ENCODE data around the gene GPALPP1. TPM values are rescaled to one million over a fixed set of nuclear protein-coding genes. Genes with fewer than 3 reads are reported as not detected.

The GPALPP1 gene
- total RNA-seq, 3 donors from 2014 or later: 19.2 to 23.5 (median 20.2) TPM

GRCh38 chr13:44978328-44978727 lies 11.0 kb upstream of the GPALPP1 start:
- DNase-seq (no peak), ATAC-seq (no peak)
- Histone ChIP-seq H3K36me3 (ENCODE audit: low read depth) (peaks cover 4% of the 10 kb centered on the region), H3K9me3 (no peaks in the 10 kb centered on the region), H3K4me3 (no peak overlapping the region), H3K4me1 (ENCODE audit: low read depth) (no peaks in the 10 kb centered on the region)
- intact Hi-C loops (cut with DNase I, micrococcal nuclease): no loop called here
- TF ChIP-seq, protein P1, sequence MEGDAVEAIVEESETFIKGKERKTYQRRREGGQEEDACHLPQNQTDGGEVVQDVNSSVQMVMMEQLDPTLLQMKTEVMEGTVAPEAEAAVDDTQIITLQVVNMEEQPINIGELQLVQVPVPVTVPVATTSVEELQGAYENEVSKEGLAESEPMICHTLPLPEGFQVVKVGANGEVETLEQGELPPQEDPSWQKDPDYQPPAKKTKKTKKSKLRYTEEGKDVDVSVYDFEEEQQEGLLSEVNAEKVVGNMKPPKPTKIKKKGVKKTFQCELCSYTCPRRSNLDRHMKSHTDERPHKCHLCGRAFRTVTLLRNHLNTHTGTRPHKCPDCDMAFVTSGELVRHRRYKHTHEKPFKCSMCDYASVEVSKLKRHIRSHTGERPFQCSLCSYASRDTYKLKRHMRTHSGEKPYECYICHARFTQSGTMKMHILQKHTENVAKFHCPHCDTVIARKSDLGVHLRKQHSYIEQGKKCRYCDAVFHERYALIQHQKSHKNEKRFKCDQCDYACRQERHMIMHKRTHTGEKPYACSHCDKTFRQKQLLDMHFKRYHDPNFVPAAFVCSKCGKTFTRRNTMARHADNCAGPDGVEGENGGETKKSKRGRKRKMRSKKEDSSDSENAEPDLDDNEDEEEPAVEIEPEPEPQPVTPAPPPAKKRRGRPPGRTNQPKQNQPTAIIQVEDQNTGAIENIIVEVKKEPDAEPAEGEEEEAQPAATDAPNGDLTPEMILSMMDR (IDR thresholded peaks at IDR 0.05): no peak

DNA sequence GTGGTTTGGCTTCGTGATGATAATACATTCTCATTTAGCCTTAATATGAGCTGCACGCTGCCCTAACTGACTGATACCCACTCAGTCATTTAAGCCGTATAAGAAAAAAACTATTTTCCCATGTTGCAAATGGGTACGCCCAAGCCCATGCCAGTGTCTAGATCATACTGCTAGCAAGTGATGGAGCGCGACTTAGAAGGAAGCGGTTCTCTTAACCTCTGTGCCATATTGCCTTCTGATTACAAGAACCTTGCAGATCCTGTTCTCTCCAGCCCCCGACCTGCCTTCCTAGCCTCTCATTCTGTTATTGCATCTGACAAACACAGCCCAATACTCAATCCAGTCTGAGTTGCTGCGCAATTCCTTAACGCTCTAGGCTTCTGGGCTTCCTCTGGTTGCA lies 603 bp downstream of the GPALPP1 start:
- ATAC-seq (peak; percentile 41), DNase-seq (peak in 1 of 3 donors; percentile 17)
- intact Hi-C loops (cut with DNase I, micrococcal nuclease): no loop called here
- Histone ChIP-seq H3K36me3 (ENCODE audit: low read depth) (no peaks in the 10 kb centered on the region), H3K4me1 (ENCODE audit: low read depth) (peaks cover 22% of the 10 kb centered on the region), H3K4me3 (peak overlapping the region; percentile 97), H3K9me3 (no peaks in the 10 kb centered on the region)
- TF ChIP-seq, protein P1 (IDR thresholded peaks at IDR 0.05): no peak

DNA sequence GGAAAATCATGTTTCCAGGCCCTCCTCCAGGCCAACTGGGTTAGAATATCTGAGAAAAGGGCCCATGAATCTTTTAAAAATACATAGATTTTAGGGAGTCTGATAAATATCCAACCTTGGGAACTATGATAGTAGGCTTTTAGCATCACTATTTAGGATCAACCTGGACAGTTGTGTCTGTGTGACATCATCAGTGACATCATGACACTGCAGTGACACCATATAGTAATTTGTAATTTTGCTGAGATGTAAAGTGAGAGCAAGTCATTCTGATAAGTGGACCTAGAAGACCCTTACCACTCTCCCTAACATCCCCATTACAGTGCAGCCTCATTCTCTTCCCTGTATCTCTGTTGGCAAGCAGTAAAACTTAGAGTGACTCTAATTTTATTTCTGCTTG lies 14.1 kb downstream of the GPALPP1 start:
- TF ChIP-seq, protein P1 (IDR thresholded peaks at IDR 0.05): no peak
- ATAC-seq (no peak), DNase-seq (no peak)
- Histone ChIP-seq H3K4me3 (no peak overlapping the region), H3K9me3 (no peaks in the 10 kb centered on the region), H3K36me3 (ENCODE audit: low read depth) (peaks cover 4% of the 10 kb centered on the region), H3K4me1 (ENCODE audit: low read depth) (peaks cover 3% of the 10 kb centered on the region)
- intact Hi-C loops (cut with DNase I, micrococcal nuclease): no loop called here

DNA sequence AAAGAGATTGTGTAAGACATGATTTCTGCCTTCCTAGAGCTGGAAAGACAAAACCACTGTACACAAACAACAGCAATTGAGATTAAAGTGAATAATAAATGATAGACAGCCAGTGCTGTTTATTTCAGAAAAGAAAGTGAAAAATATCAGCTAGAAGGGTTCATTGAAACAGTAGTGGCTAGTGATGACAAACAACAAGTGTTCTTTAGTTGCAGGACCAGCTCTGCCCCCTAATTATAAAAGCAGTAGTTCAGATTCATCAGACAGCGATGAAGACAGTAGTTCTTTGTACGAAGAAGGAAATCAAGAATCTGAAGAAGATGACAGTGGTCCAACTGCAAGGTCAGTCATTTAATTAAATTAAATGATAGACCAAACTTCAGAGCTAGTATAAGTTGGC lies 14.8 kb downstream of the GPALPP1 start:
- ATAC-seq (no peak), DNase-seq (no peak)
- intact Hi-C loops (cut with DNase I, micrococcal nuclease): no loop called here
- Histone ChIP-seq H3K9me3 (no peaks in the 10 kb centered on the region), H3K36me3 (ENCODE audit: low read depth) (peaks cover 4% of the 10 kb centered on the region), H3K4me1 (ENCODE audit: low read depth) (peaks cover 3% of the 10 kb centered on the region), H3K4me3 (no peak overlapping the region)
- TF ChIP-seq, protein P1 (IDR thresholded peaks at IDR 0.05): no peak

- TF ChIP-seq, protein P1 (IDR thresholded peaks at IDR 0.05): no peak
- Histone ChIP-seq H3K4me1 (ENCODE audit: low read depth) (peaks cover 3% of the 10 kb centered on the region), H3K36me3 (ENCODE audit: low read depth) (no peaks in the 10 kb centered on the region), H3K9me3 (no peaks in the 10 kb centered on the region), H3K4me3 (no peak overlapping the region)
- intact Hi-C loops (cut with DNase I, micrococcal nuclease): no loop called here
- ATAC-seq (peak; percentile 52), DNase-seq (no peak)
These were observed 17.9 kb downstream of the GPALPP1 start for GRCh38 chr13:45007225-45007624.

GRCh38 chr13:45007823-45008222 lies 18.5 kb downstream of the GPALPP1 start:
- intact Hi-C loops (cut with DNase I, micrococcal nuclease): no loop called here
- Histone ChIP-seq H3K36me3 (ENCODE audit: low read depth) (no peaks in the 10 kb centered on the region), H3K9me3 (no peaks in the 10 kb centered on the region), H3K4me1 (ENCODE audit: low read depth) (peaks cover 3% of the 10 kb centered on the region), H3K4me3 (no peak overlapping the region)
- DNase-seq (no peak), ATAC-seq (no peak)
- TF ChIP-seq, protein P1 (IDR thresholded peaks at IDR 0.05): no peak
